OCI-LY7 (cell line): ENCODE results near the gene TBC1D5. TPM values are rescaled to one million over a fixed set of nuclear protein-coding genes. Genes with fewer than 3 reads are reported as not detected.
A peak's percentile ranks its signal among the peaks of the same experiment; 100 is the strongest.

ENCODE experiments used
- BruUV-seq: library from RNA; stranded (reverse); fragments of 400-500 nt; replicated peaks from 2 replicates; lab custom pipeline; 2021; lab: Mats Ljungman, UMichigan
- CTCF ChIA-PET: fragments of 300-600 bp; sonication (Branson Sonifier 250); formaldehyde crosslinking; loops from one replicate; lab custom pipeline; 2022; ENCODE audit warnings: antibody characterized with exemption; ENCODE audit not compliant: unreplicated experiment; lab: Charles Lee
- POLR2A ChIA-PET: fragments of 300-600 bp; sonication (Branson Sonifier 250); formaldehyde crosslinking; loops from one replicate; lab custom pipeline; 2022; ENCODE audit warnings: antibody characterized with exemption; lab: Charles Lee
- DNase-seq: peaks from one replicate; pipeline ENCODE4 v3.0.0-alpha.2; 2015; ENCODE audit warnings: low spot score
- H2AFZ ChIP-seq: fragments of 200-600 bp; sonication (generic), shearing (Covaris generic); 2 replicates; pipeline ENCODE4 v1.6.1; 2014; ENCODE audit warnings: mild to moderate bottlenecking, antibody characterized with exemption, low read length, moderate library complexity
- H3K27ac ChIP-seq: fragments of 200-600 bp; sonication (generic); 2 replicates; pipeline ENCODE4 v1.5.1; 2014; ENCODE audit warnings: mixed run types, low read depth, mild to moderate bottlenecking, moderate library complexity, low read length, inconsistent platforms; ENCODE audit not compliant: poor library complexity, severe bottlenecking
- H3K36me3 ChIP-seq: fragments of 200-600 bp; sonication (generic); 2 replicates; pipeline ENCODE4 v1.6.1; 2014; ENCODE audit warnings: mild to moderate bottlenecking, antibody characterized with exemption, low read length, moderate library complexity, mixed read lengths; ENCODE audit not compliant: insufficient read depth
- H3K4me1 ChIP-seq: fragments of 200-600 bp; sonication (generic); 2 replicates; pipeline ENCODE4 v1.5.1; 2014; ENCODE audit warnings: mild to moderate bottlenecking, low read length; ENCODE audit not compliant: insufficient read depth, poor library complexity, severe bottlenecking
- H3K4me2 ChIP-seq: fragments of 200-600 bp; sonication (generic); 2 replicates; pipeline ENCODE4 v1.6.1; 2014; ENCODE audit warnings: mild to moderate bottlenecking, low read length
- H3K4me3 ChIP-seq: fragments of 200-600 bp; sonication (generic); 2 replicates; pipeline ENCODE4 v1.5.1; 2014; ENCODE audit warnings: mild to moderate bottlenecking, low read depth, low read length; ENCODE audit not compliant: poor library complexity, severe bottlenecking
- H3K79me2 ChIP-seq: fragments of 200-600 bp; sonication (generic); 2 replicates; pipeline ENCODE4 v1.6.1; 2016; ENCODE audit warnings: low read depth, mild to moderate bottlenecking, low read length, moderate library complexity, mixed read lengths; ENCODE audit not compliant: insufficient read depth
- H3K9me2 ChIP-seq: fragments of 200-600 bp; sonication (generic); 2 replicates; pipeline ENCODE4 v1.6.1; 2016; ENCODE audit warnings: mild to moderate bottlenecking, low read length, mixed read lengths; ENCODE audit not compliant: insufficient read depth
- H3K9me3 ChIP-seq: fragments of 200-600 bp; sonication (generic); 2 replicates; pipeline ENCODE4 v1.6.1; 2014; ENCODE audit warnings: mild to moderate bottlenecking, mixed run types, low read length, mixed read lengths
- H4K20me1 ChIP-seq: fragments of 200-600 bp; sonication (generic); 2 replicates; pipeline ENCODE4 v1.6.1; 2014; ENCODE audit warnings: mild to moderate bottlenecking, antibody characterized with exemption, low read length, moderate library complexity, mixed read lengths; ENCODE audit not compliant: insufficient read depth
- CTCF ChIP-seq: fragments of 200-600 bp; sonication (generic); conservative IDR thresholded peaks from 2 replicates; pipeline ENCODE4 v1.5.1; 2014; ENCODE audit warnings: mild to moderate bottlenecking, antibody characterized with exemption, low read length, moderate library complexity, mixed read lengths
- EZH2phosphoT487 ChIP-seq: fragments of 200-600 bp; sonication (generic); IDR thresholded peaks from 2 replicates; pipeline ENCODE4 v1.6.1; 2018; ENCODE audit warnings: low read depth, borderline replicate concordance, mild to moderate bottlenecking, mixed run types, antibody characterized with exemption, low read length, moderate library complexity, mixed read lengths
- intact Hi-C: fragments of 100-400 bp; cut with micrococcal nuclease; formaldehyde crosslinking; loops from one replicate; pipeline ENCODE4 v1.10.0; 2022; ENCODE audit not compliant: unreplicated experiment
- total RNA-seq, 2 experiments: library from RNA; depleted of rRNA in 1 of 2; stranded (reverse); fragments of >200 nt in 1 of 2; shearing (Covaris generic) in 1 of 2; gene quantifications; 2 replicates each; pipeline ENCODE4 v1.2.3, GENCODE V29; 2014 to 2022

The TBC1D5 gene
- total RNA-seq, 2 experiments from 2014 or later = 78.5 to 82.4 TPM

DNA sequence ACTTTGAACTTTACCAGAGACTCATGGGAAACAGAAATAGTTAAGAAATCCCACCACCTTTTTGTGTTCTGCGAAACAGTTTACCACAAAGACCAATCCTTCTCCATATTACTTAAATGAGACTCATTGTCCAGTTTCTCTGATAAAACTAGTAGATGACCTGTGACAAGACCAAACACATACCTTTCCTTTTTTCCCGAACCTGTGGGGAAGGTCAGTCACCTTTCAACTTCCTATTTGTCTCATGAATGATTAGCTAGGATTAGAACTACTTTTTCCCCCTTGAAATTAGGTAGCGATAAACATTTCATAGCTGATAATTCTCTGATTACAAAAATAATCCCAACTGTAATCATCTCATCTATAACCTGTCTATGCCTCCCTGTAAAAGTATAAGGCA, 2.3 kb upstream of the TBC1D5 start:
- Histone ChIP-seq H3K36me3 (no peaks in the 10 kb centered on the region), H2AFZ (no peak overlapping the region), H3K4me1 (peaks cover 56% of the 10 kb centered on the region), H3K4me2 (no peak overlapping the region), H3K27ac (no peak overlapping the region), H3K9me2 (no peaks in the 10 kb centered on the region), H4K20me1 (no peaks in the 10 kb centered on the region), H3K79me2 (peaks cover 24% of the 10 kb centered on the region), H3K9me3 (no peaks in the 10 kb centered on the region), H3K4me3 (no peak overlapping the region)
- ChIA-PET POLR2A (interaction anchor here (1.2 to 3.6 kb wide), 2 partner anchors 9 to 11 kb away, joined by 3 to 11 read pairs; no protein-coding TSS in a partner anchor), CTCF (no interaction called here)
- TF ChIP-seq CTCF = no peak
- no peak for TF ChIP-seq EZH2phosphoT487
- intact Hi-C loops = loop anchor here (5.0 to 10.0 kb wide), 4 partner anchors 478 to 1370 kb away; no protein-coding TSS in a partner anchor
- BruUV-seq = no TSS peak
- DNase-seq = no peak

GRCh38 chr3:17743658-17743995, 1.2 kb upstream of the TBC1D5 start:
- DNase-seq = no peak
- no peaks in the 10 kb centered on the region for H3K9me3 ChIP-seq
- BruUV-seq = no TSS peak
- H2AFZ ChIP-seq = peak overlapping the region; percentile 87; the same call in 1 of the 2 replicates
- no peaks in the 10 kb centered on the region for H3K9me2 ChIP-seq
- H3K27ac ChIP-seq = peak overlapping the region; percentile 91
- CTCF ChIA-PET = no interaction called here
- H4K20me1 ChIP-seq = peaks cover 5% of the 10 kb centered on the region; the same call in 1 of the 2 replicates
- peak overlapping the region; percentile 81 for H3K4me3 ChIP-seq
- H3K4me1 ChIP-seq = peaks cover 55% of the 10 kb centered on the region
- H3K36me3 ChIP-seq = peaks cover 6% of the 10 kb centered on the region; the same call in 1 of the 2 replicates
- peaks cover 34% of the 10 kb centered on the region for H3K79me2 ChIP-seq
- intact Hi-C loops = loop anchor here (5.0 to 10.0 kb wide), 4 partner anchors 479 to 1369 kb away; no protein-coding TSS in a partner anchor
- TF ChIP-seq CTCF (no peak), EZH2phosphoT487 (no peak)
- POLR2A ChIA-PET = interaction anchor here (0.5 to 3.6 kb wide), 9 partner anchors 9 to 841 kb away, joined by 3 to 11 read pairs (median 3); no protein-coding TSS in a partner anchor
- H3K4me2 ChIP-seq = peak overlapping the region; percentile 92
